Loucy (cell line): Measurements from ENCODE around the gene PRPSAP1.
A peak's percentile ranks its signal among the peaks of the same experiment; 100 is the strongest.

Source experiments
- H2AFZ ChIP-seq: fragments of 200-600 bp; sonication (generic); 2 replicates; pipeline ENCODE4 v1.6.0; 2016; ENCODE audit warnings: antibody characterized with exemption, mild to moderate bottlenecking, low read length, moderate library complexity
- H3F3A ChIP-seq: fragments of 200-600 bp; 2 replicates; pipeline ENCODE4 v1.6.0; 2016; ENCODE audit warnings: antibody characterized with exemption, low read depth, mild to moderate bottlenecking
- H3K27me3 ChIP-seq: fragments of 200-600 bp; sonication (generic); 2 replicates; pipeline ENCODE4 v1.6.1; 2014; ENCODE audit warnings: low read length, mild to moderate bottlenecking; ENCODE audit not compliant: insufficient read depth, poor library complexity, severe bottlenecking
- H3K36me3 ChIP-seq: fragments of 200-600 bp; sonication (generic); 2 replicates; pipeline ENCODE4 v1.6.1; 2016; ENCODE audit warnings: low read length; ENCODE audit not compliant: insufficient read depth
- H3K4me1 ChIP-seq: fragments of 200-600 bp; sonication (generic); 2 replicates; pipeline ENCODE4 v1.5.1; 2014; ENCODE audit warnings: low read length, mild to moderate bottlenecking; ENCODE audit not compliant: insufficient read depth, poor library complexity, severe bottlenecking
- H3K4me2 ChIP-seq: fragments of 200-600 bp; sonication (generic); 2 replicates; pipeline ENCODE4 v1.6.0; 2014; ENCODE audit warnings: antibody characterized with exemption, low read length, low read depth, mild to moderate bottlenecking; ENCODE audit not compliant: poor library complexity, severe bottlenecking
- H3K4me3 ChIP-seq: fragments of 200-600 bp; sonication (generic); 2 replicates; pipeline ENCODE4 v1.5.1; 2014; ENCODE audit warnings: low read length, mild to moderate bottlenecking, mixed read lengths; ENCODE audit not compliant: poor library complexity, severe bottlenecking
- H3K79me2 ChIP-seq: fragments of 200-600 bp; sonication (generic); 2 replicates; pipeline ENCODE4 v1.6.1; 2014; ENCODE audit warnings: low read length; ENCODE audit not compliant: insufficient read depth
- H3K9ac ChIP-seq: fragments of 200-600 bp; sonication (generic); 2 replicates; pipeline ENCODE4 v1.6.0; 2014; ENCODE audit warnings: mild to moderate bottlenecking, low read depth, low read length, moderate library complexity; ENCODE audit not compliant: poor library complexity, severe bottlenecking
- H3K9me2 ChIP-seq: fragments of 200-600 bp; sonication (generic); replicated peaks from 2 replicates; pipeline ENCODE4 v1.6.1; 2016; ENCODE audit warnings: low read depth, low read length, mixed read lengths
- H3K9me3 ChIP-seq: fragments of 200-600 bp; sonication (generic); 2 replicates; pipeline ENCODE4 v1.6.1; 2014; ENCODE audit warnings: mild to moderate bottlenecking, antibody characterized with exemption, low read length, low read depth; ENCODE audit not compliant: insufficient read depth
- H4K20me1 ChIP-seq: fragments of 200-600 bp; sonication (generic); 2 replicates; pipeline ENCODE4 v1.6.0; 2014; ENCODE audit warnings: antibody characterized with exemption, low read length, mild to moderate bottlenecking; ENCODE audit not compliant: insufficient read depth, poor library complexity, severe bottlenecking
- CTCF ChIP-seq: fragments of 200-600 bp; sonication (generic); conservative IDR thresholded peaks from 2 replicates; pipeline ENCODE4 v1.5.1; 2014; ENCODE audit warnings: mild to moderate bottlenecking, antibody characterized with exemption, low read length
- EZH2phosphoT487 ChIP-seq: fragments of 200-600 bp; IDR thresholded peaks from 2 replicates; pipeline ENCODE4 v1.6.1; 2018; ENCODE audit warnings: antibody characterized with exemption, mild to moderate bottlenecking, moderate library complexity, borderline replicate concordance

PRPSAP1 gene

GRCh38 chr17:76270770-76271668 lies 82.7 kb downstream of the PRPSAP1 start:
- Histone ChIP-seq H3K4me2 (peak overlapping the region; percentile 69), H2AFZ (no peak overlapping the region), H3K4me1 (peaks cover 35% of the 10 kb centered on the region), H3K36me3 (no peaks in the 10 kb centered on the region; the same call in 1 of the 2 replicates), H3F3A (no peaks in the 10 kb centered on the region), H3K27me3 (no peaks in the 10 kb centered on the region), H3K4me3 (peak overlapping the region; percentile 67), H3K9ac (peak overlapping the region; percentile 64), H3K9me3 (no peaks in the 10 kb centered on the region), H3K9me2 (no peaks in the 10 kb centered on the region), H4K20me1 (peaks cover 36% of the 10 kb centered on the region), H3K79me2 (peaks cover 54% of the 10 kb centered on the region)
- TF ChIP-seq CTCF (no peak), EZH2phosphoT487 (no peak)

- Histone ChIP-seq H3K9ac (no peak overlapping the region), H3K9me3 (no peaks in the 10 kb centered on the region), H3K79me2 (peaks cover 60% of the 10 kb centered on the region), H3K9me2 (no peaks in the 10 kb centered on the region), H3K4me2 (peak overlapping the region; percentile 84), H3K27me3 (no peaks in the 10 kb centered on the region), H3K4me1 (peaks cover 35% of the 10 kb centered on the region), H2AFZ (no peak overlapping the region), H3F3A (no peaks in the 10 kb centered on the region), H3K4me3 (peak overlapping the region; percentile 81), H3K36me3 (no peaks in the 10 kb centered on the region; the same call in 1 of the 2 replicates), H4K20me1 (peaks cover 37% of the 10 kb centered on the region)
- TF ChIP-seq EZH2phosphoT487 (no peak), CTCF (no peak)
These were observed 83.6 kb downstream of the PRPSAP1 start for GRCh38 chr17:76270127-76270592.

GRCh38 chr17:76268991-76269981 lies 84.4 kb downstream of the PRPSAP1 start:
- Histone ChIP-seq H3K4me2 (peak overlapping the region; percentile 84), H2AFZ (no peak overlapping the region), H3K9me3 (no peaks in the 10 kb centered on the region), H3K79me2 (peaks cover 60% of the 10 kb centered on the region), H3K4me1 (peaks cover 38% of the 10 kb centered on the region), H3K4me3 (peak overlapping the region; percentile 81), H3F3A (peaks cover 4% of the 10 kb centered on the region), H4K20me1 (peaks cover 37% of the 10 kb centered on the region), H3K9me2 (no peaks in the 10 kb centered on the region), H3K27me3 (no peaks in the 10 kb centered on the region), H3K9ac (peak overlapping the region; percentile 85), H3K36me3 (no peaks in the 10 kb centered on the region; the same call in 1 of the 2 replicates)
- no peak for TF ChIP-seq CTCF
- no peak for TF ChIP-seq EZH2phosphoT487
